ENCODE data around the gene EXOC5.

GRCh38 chr14:57244106-57244505 lies 24.6 kb downstream of the EXOC5 start:
- TF ChIP-seq CTCF (IDR thresholded peaks at IDR 0.05; ENCODE audit: low read depth, low read length), result no peak
- no peak for TF ChIP-seq EZH2phosphoT487 (IDR thresholded peaks at IDR 0.05; ENCODE audit: low read depth)

Data from OCI-LY3 (cell line).